ENCODE measurements around the gene ANTXR1.

DNA sequence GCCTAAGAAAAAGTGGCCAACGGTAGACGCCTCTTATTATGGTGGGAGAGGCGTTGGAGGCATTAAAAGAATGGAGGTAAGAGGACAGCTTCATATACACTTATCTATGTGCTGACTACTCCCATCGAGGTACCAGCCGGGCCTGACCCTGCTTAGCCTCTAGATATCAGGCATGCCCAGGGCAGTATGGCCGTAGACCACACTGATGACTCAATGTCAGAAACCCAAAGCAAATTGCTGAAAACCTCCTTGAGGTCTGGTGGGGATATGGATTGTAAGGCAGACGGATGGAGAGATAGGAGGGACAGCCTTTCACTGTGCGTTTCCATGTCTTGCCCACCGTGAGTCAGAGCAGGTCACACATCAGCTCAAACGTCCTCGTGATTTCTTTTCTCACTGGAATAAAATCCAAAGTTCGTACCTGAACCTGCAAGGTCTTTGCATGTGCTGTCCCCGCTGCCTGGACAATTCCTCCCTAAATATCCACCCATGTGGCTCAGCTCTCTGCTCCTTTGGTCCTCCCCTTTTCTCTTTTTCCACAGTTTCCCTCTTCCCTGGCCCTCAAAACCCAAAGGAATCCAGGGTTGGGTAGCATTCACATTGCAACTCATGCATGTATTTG is 168.9 kb downstream of the ANTXR1 start:
- TF ChIP-seq, protein P1, sequence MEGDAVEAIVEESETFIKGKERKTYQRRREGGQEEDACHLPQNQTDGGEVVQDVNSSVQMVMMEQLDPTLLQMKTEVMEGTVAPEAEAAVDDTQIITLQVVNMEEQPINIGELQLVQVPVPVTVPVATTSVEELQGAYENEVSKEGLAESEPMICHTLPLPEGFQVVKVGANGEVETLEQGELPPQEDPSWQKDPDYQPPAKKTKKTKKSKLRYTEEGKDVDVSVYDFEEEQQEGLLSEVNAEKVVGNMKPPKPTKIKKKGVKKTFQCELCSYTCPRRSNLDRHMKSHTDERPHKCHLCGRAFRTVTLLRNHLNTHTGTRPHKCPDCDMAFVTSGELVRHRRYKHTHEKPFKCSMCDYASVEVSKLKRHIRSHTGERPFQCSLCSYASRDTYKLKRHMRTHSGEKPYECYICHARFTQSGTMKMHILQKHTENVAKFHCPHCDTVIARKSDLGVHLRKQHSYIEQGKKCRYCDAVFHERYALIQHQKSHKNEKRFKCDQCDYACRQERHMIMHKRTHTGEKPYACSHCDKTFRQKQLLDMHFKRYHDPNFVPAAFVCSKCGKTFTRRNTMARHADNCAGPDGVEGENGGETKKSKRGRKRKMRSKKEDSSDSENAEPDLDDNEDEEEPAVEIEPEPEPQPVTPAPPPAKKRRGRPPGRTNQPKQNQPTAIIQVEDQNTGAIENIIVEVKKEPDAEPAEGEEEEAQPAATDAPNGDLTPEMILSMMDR (conservative IDR thresholded peaks at IDR 0.05; ENCODE audit: low read length): no peak
- TF ChIP-seq EZH2phosphoT487 (IDR thresholded peaks at IDR 0.05; ENCODE audit: borderline replicate concordance): no peak
